C4-2B (cell line): Measurements from ENCODE around the gene G3BP2.

Experiments used
- CTCF ChIP-seq: fragments of 450-650 bp; conservative IDR thresholded peaks from 2 replicates; pipeline ENCODE4 v1.5.1; 2017; ENCODE audit warnings: mild to moderate bottlenecking
- ZFX ChIP-seq: fragments of 450-650 bp; IDR thresholded peaks from 2 replicates; pipeline ENCODE4 v1.6.1; 2017

- TF ChIP-seq CTCF (no peak), ZFX (no peak)
Observed at GRCh38 chr4:75696581-75696980, 23.4 kb upstream of the G3BP2 start.
